ENCODE data around the gene DPT. TPM values are rescaled to one million over a fixed set of nuclear protein-coding genes. Genes with fewer than 3 reads are reported as not detected.
"Not testable (repeated sequence)": the region's sequence is repeated elsewhere in the genome, so short reads cannot be mapped to it uniquely, and the experiment has no call there.

DPT gene
- total and polyA plus RNA-seq, 2 donors from 2014 or later, result 2.6 to 4.8 TPM

DNA sequence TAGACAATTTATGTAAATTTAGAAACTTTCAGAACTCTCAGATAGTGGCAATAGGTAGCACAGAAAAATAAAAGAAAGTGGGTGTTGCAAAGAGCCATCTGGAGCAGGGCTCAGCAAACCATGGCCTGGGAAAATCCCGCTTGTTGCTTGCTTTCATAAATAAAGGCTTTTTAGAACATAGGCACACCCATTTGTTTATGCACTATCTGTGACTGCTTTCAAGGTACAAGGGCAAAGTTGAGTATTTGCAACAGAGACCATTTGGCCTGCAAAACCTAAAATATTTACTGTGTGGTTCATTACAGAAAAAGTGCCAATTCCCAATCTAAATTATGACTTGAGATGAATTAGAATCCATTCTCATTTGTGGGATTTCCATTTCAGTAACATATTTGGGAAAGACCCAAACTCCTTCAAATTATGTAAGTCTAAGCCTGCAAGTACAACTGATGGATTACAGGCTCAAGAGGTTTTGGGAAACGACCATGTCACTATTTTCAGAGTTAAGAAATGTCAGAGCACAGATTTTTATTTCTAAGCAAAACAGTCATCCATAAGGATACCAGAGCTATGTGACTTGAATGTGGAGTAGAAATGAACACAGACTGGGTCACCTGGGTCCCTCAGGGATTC, 43.5 kb upstream of the DPT start:
- TF ChIP-seq, protein P1, sequence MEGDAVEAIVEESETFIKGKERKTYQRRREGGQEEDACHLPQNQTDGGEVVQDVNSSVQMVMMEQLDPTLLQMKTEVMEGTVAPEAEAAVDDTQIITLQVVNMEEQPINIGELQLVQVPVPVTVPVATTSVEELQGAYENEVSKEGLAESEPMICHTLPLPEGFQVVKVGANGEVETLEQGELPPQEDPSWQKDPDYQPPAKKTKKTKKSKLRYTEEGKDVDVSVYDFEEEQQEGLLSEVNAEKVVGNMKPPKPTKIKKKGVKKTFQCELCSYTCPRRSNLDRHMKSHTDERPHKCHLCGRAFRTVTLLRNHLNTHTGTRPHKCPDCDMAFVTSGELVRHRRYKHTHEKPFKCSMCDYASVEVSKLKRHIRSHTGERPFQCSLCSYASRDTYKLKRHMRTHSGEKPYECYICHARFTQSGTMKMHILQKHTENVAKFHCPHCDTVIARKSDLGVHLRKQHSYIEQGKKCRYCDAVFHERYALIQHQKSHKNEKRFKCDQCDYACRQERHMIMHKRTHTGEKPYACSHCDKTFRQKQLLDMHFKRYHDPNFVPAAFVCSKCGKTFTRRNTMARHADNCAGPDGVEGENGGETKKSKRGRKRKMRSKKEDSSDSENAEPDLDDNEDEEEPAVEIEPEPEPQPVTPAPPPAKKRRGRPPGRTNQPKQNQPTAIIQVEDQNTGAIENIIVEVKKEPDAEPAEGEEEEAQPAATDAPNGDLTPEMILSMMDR (IDR thresholded peaks at IDR 0.05; ENCODE audit: borderline replicate concordance, extremely low read depth, insufficient read depth), result no peak
- Histone ChIP-seq H3K27ac (ENCODE audit: low read depth in 2 of 2, low read length in 2 of 2) (no peak overlapping the region), H3K9ac (ENCODE audit: low read length in 3 of 3) (no peak overlapping the region), H3K36me3 (ENCODE audit: control insufficient read depth in 2 of 3, insufficient read depth in 3 of 3, low read length in 3 of 3) (no peaks in the 10 kb centered on the region), H3K4me3 (ENCODE audit: low read length in 3 of 3) (no peak overlapping the region), H3K27me3 (ENCODE audit: control insufficient read depth, insufficient read depth, low read length) (no peaks in the 10 kb centered on the region), H3K9me3 (ENCODE audit: control insufficient read depth in 2 of 3, insufficient read depth in 1 of 3, low read length in 3 of 3) (no peaks in the 10 kb centered on the region), H3K4me1 (ENCODE audit: control insufficient read depth in 2 of 3, insufficient read depth in 2 of 3, low read depth in 1 of 3, low read length in 3 of 3) (peaks cover 0 to 12% (median 4%) of the 10 kb centered on the region in 3 donors)
- intact Hi-C loops (cut with DNase I), result no loop called here
- FAIRE-seq (no peak), DNase-seq (no peak)

DNA sequence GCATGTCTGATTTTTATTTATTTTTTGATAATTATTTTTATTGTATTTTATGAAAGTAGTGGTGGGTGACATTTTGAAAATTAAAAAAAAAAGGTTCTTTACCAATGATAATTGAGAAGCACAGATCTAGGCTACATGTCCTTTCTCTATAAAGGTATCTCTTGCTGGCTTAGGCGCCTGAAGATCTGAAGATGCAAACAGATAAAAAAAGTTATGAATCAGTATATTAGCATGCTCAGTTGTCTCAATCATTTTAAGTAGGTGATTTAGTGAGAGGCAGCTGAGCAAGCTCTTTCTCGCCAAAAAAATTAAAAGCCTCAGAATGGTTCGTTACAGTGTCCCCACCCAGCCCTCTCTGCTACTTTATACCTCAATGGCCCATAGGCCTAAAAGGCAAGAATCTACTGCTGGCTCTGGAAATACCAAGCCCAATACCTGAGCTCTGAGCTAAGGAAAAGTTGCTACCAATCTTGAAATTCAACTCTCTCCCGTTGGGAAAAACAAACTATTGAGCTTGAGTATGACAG, 42.2 kb upstream of the DPT start:
- Histone ChIP-seq H3K27ac (ENCODE audit: low read depth in 2 of 2, low read length in 2 of 2) (no peak overlapping the region), H3K27me3 (ENCODE audit: control insufficient read depth, insufficient read depth, low read length) (no peaks in the 10 kb centered on the region), H3K9ac (ENCODE audit: low read length in 3 of 3) (no peak overlapping the region), H3K9me3 (ENCODE audit: control insufficient read depth in 2 of 3, insufficient read depth in 1 of 3, low read length in 3 of 3) (no peaks in the 10 kb centered on the region), H3K4me1 (ENCODE audit: control insufficient read depth in 2 of 3, insufficient read depth in 2 of 3, low read depth in 1 of 3, low read length in 3 of 3) (peaks cover 0 to 12% (median 4%) of the 10 kb centered on the region in 3 donors), H3K36me3 (ENCODE audit: control insufficient read depth in 2 of 3, insufficient read depth in 3 of 3, low read length in 3 of 3) (no peaks in the 10 kb centered on the region), H3K4me3 (ENCODE audit: low read length in 3 of 3) (no peak overlapping the region)
- intact Hi-C loops (cut with DNase I), result no loop called here
- DNase-seq, result no peak
- TF ChIP-seq, protein P1 (IDR thresholded peaks at IDR 0.05; ENCODE audit: borderline replicate concordance, extremely low read depth, insufficient read depth), result no peak
- no peak for FAIRE-seq

DNA sequence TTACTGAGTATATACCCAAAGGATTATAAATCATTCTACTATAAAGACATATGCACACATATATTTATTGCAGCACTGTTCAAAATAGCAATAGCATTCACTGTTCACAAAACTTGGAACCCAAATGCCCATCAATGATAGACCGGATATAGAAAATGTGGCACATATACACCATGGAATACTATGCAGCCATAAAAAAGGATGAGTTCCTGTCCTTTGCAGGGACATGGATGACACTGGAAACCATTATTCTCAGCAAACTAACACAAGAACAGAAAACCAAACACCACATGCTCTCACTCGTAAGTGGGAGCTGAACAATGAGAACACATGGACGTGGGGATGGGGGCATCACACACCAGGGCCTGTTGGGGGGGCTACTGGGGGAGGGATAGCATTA, 40.9 kb upstream of the DPT start:
- H3K27me3 ChIP-seq (ENCODE audit: control insufficient read depth, insufficient read depth, low read length); FAIRE-seq; H3K27ac ChIP-seq (ENCODE audit: low read depth in 2 of 2, low read length in 2 of 2); H3K4me3 ChIP-seq (ENCODE audit: low read length in 3 of 3); H3K9ac ChIP-seq (ENCODE audit: low read length in 3 of 3); H3K9me3 ChIP-seq (ENCODE audit: control insufficient read depth in 2 of 3, insufficient read depth in 1 of 3, low read length in 3 of 3); H3K36me3 ChIP-seq (ENCODE audit: control insufficient read depth in 2 of 3, insufficient read depth in 3 of 3, low read length in 3 of 3); DNase-seq; intact Hi-C loops (cut with DNase I): not testable (repeated sequence)
- H3K4me1 ChIP-seq (ENCODE audit: control insufficient read depth in 2 of 3, insufficient read depth in 2 of 3, low read depth in 1 of 3, low read length in 3 of 3), result peaks cover 0 to 12% (median 4%) of the 10 kb centered on the region in 3 donors

DNA sequence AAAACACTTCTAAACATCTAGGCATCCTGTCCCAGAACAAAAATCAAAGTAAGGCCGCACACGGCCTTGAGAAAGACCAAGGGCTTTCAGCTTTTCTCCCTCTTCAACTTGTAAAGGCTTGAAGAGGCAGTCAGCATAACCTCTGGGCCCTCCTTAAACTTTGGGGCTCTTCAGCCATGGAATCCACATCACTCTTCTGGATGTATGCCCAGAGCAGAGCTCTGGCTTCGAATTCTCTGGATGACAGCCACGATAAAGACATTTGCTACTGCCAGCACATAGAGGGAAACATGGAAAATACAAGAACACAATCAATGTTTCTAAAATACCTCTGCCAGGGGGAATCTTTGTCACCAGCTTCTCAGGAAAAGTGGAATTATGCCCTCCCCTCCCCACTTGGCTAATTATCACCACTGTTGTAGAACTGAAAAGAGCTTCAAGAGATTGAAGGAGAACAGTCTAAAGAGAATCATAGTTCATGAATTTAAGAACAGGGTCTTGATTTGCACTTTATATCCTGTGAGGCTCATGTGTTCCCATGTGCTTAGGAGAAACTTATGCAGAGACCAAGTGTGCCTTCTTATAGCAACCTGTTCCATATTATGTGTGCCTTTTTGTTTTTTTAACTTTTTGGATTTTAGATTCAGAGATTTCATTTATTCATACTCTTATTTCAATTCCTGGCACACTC, 39.0 kb upstream of the DPT start:
- FAIRE-seq, result no peak
- H3K4me1 ChIP-seq (ENCODE audit: control insufficient read depth in 2 of 3, insufficient read depth in 2 of 3, low read depth in 1 of 3, low read length in 3 of 3), result peaks cover 0 to 7% (median 4%) of the 10 kb centered on the region in 3 donors
- intact Hi-C loops (cut with DNase I), result no loop called here
- no peak overlapping the region for H3K27ac ChIP-seq (ENCODE audit: low read depth in 2 of 2, low read length in 2 of 2)
- H3K9me3 ChIP-seq (ENCODE audit: control insufficient read depth in 2 of 3, insufficient read depth in 1 of 3, low read length in 3 of 3), result no peaks in the 10 kb centered on the region
- H3K4me3 ChIP-seq (ENCODE audit: low read length in 3 of 3), result no peak overlapping the region
- peak in 2 of 5 donors; percentile 18 to 52 for DNase-seq
- TF ChIP-seq, protein P1 (IDR thresholded peaks at IDR 0.05; ENCODE audit: borderline replicate concordance, extremely low read depth, insufficient read depth), result no peak
- no peaks in the 10 kb centered on the region for H3K36me3 ChIP-seq (ENCODE audit: control insufficient read depth in 2 of 3, insufficient read depth in 3 of 3, low read length in 3 of 3)
- no peaks in the 10 kb centered on the region for H3K27me3 ChIP-seq (ENCODE audit: control insufficient read depth, insufficient read depth, low read length)
- H3K9ac ChIP-seq (ENCODE audit: low read length in 3 of 3), result no peak overlapping the region

Data from kidney (tissue), 14 donors.